Prostate gland (tissue), 2 donors: Measurements from ENCODE around the gene MAGED2.

ENCODE experiments used
- POLR2A ChIP-seq: fragments of 450-650 bp; IDR thresholded peaks from one replicate; pipeline ENCODE4 v1.6.1; 2016; ENCODE audit warnings: antibody characterized with exemption, mild to moderate bottlenecking
- TF ChIP-seq, protein P1 (sequence below), 4 experiments: fragments of 200-600 bp in 2 of 4; fragments of 450-650 bp in 2 of 4; sonication (generic) in 2 of 4; IDR thresholded peaks; 1 replicate in 3 of 4; 2 replicates in 1 of 4; pipeline ENCODE4 v1.5.1; 2016 to 2019; ENCODE audit warnings: antibody characterized with exemption in 4 of 4, mild to moderate bottlenecking in 2 of 4, moderate library complexity in 2 of 4

GRCh38 chrX:54794795-54795194 lies 12.8 kb upstream of the MAGED2 start:
- TF ChIP-seq, protein P1, sequence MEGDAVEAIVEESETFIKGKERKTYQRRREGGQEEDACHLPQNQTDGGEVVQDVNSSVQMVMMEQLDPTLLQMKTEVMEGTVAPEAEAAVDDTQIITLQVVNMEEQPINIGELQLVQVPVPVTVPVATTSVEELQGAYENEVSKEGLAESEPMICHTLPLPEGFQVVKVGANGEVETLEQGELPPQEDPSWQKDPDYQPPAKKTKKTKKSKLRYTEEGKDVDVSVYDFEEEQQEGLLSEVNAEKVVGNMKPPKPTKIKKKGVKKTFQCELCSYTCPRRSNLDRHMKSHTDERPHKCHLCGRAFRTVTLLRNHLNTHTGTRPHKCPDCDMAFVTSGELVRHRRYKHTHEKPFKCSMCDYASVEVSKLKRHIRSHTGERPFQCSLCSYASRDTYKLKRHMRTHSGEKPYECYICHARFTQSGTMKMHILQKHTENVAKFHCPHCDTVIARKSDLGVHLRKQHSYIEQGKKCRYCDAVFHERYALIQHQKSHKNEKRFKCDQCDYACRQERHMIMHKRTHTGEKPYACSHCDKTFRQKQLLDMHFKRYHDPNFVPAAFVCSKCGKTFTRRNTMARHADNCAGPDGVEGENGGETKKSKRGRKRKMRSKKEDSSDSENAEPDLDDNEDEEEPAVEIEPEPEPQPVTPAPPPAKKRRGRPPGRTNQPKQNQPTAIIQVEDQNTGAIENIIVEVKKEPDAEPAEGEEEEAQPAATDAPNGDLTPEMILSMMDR (IDR thresholded peaks at IDR 0.05): no peak
- TF ChIP-seq POLR2A: no peak
